MCF 10A (cell line): ENCODE data around the gene CCDC146. TPM values are rescaled to one million over a fixed set of nuclear protein-coding genes. Genes with fewer than 3 reads are reported as not detected.

Source experiments
- BruUV-seq: library from RNA; stranded (reverse); fragments of 400-500 nt; replicated peaks from 2 replicates; lab custom pipeline; 2021; lab: Mats Ljungman, UMichigan
- CTCF ChIA-PET: fragments of 300-600 bp; sonication (Branson Sonifier 250); formaldehyde crosslinking; extraction: SDS; loops from one replicate; lab custom pipeline; 2021; ENCODE audit warnings: antibody characterized with exemption, inconsistent platforms; lab: Yijun Ruan, JAX
- POLR2A ChIA-PET: fragments of 300-600, 350-650 bp; sonication (Branson Sonifier 250); formaldehyde crosslinking; extraction: SDS; loops from one replicate; lab custom pipeline; 2020; ENCODE audit warnings: antibody characterized with exemption, inconsistent platforms; lab: Yijun Ruan, JAX
- DNase-seq: peaks from one replicate; pipeline ENCODE4 v3.0.0-alpha.2; 2018; ENCODE audit not compliant: unreplicated experiment
- H3K27ac Mint-ChIP-seq: one replicate; pipeline ENCODE4 v1.8.0; 2022; ENCODE audit warnings: mild to moderate bottlenecking, low read depth, mixed read lengths; ENCODE audit not compliant: unreplicated experiment
- H3K27me3 Mint-ChIP-seq: one replicate; pipeline ENCODE4 v1.8.0; 2022; ENCODE audit warnings: mixed read lengths; ENCODE audit not compliant: insufficient read depth, unreplicated experiment
- H3K36me3 Mint-ChIP-seq: one replicate; pipeline ENCODE4 v1.8.0; 2022; ENCODE audit warnings: mild to moderate bottlenecking, moderate library complexity, mixed read lengths; ENCODE audit not compliant: insufficient read depth, unreplicated experiment
- H3K4me1 Mint-ChIP-seq: one replicate; pipeline ENCODE4 v1.8.0; 2022; ENCODE audit warnings: mixed read lengths; ENCODE audit not compliant: insufficient read depth, unreplicated experiment
- H3K4me3 Mint-ChIP-seq: one replicate; pipeline ENCODE4 v1.8.0; 2022; ENCODE audit warnings: mild to moderate bottlenecking, moderate library complexity, mixed read lengths; ENCODE audit not compliant: unreplicated experiment
- H3K9me3 Mint-ChIP-seq: one replicate; pipeline ENCODE4 v1.8.0; 2022; ENCODE audit warnings: mixed read lengths; ENCODE audit not compliant: unreplicated experiment
- CTCF ChIP-seq: fragments of 200-600 bp; IDR thresholded peaks from one replicate; pipeline ENCODE4 v1.8.0; 2022; ENCODE audit warnings: antibody characterized with exemption, mild to moderate bottlenecking; ENCODE audit not compliant: unreplicated experiment
- intact Hi-C: fragments of 100-400 bp; cut with micrococcal nuclease; formaldehyde crosslinking; loops from 2 replicates; pipeline ENCODE4 v1.14.1; 2022
- total RNA-seq: library from RNA; stranded (reverse); gene quantifications from 2 replicates; pipeline ENCODE4 v1.2.3, GENCODE V29; 2022

Gene CCDC146
- total RNA-seq, 1 experiment from 2014 or later, result 2.7 TPM

- ChIA-PET CTCF (interaction anchor here (0.6 to 3.4 kb wide), 20 partner anchors 8 to 472 kb away, joined by 3 to 33 read pairs (median 5); partner anchors contain the start of gene CCDC146), POLR2A (interaction anchor here (1.3 kb wide), 1 partner anchor 124 kb away, joined by 8 read pairs; the partner anchor contains the start of gene CCDC146)
- DNase-seq, result no peak
- H3K36me3 Mint-ChIP-seq, result peaks cover 5% of the 10 kb centered on the region
- no peaks in the 10 kb centered on the region for H3K27me3 Mint-ChIP-seq
- no TSS peak for BruUV-seq
- TF ChIP-seq CTCF, result no peak
- no peak overlapping the region for H3K27ac Mint-ChIP-seq
- no peaks in the 10 kb centered on the region for H3K9me3 Mint-ChIP-seq
- H3K4me1 Mint-ChIP-seq, result no peaks in the 10 kb centered on the region
- no peak overlapping the region for H3K4me3 Mint-ChIP-seq
- intact Hi-C loops, result no loop called here
These were observed 123.7 kb downstream of the CCDC146 start for GRCh38 chr7:77246026-77246640.

GRCh38 chr7:77247206-77247850, 124.9 kb downstream of the CCDC146 start:
- CTCF ChIA-PET, result interaction anchor here (0.6 to 3.4 kb wide), 32 partner anchors 8 to 473 kb away, joined by 3 to 33 read pairs (median 4); partner anchors contain the start of gene CCDC146
- POLR2A ChIA-PET, result interaction anchor here (0.6 to 1.6 kb wide), 5 partner anchors 80 to 125 kb away, joined by 3 to 8 read pairs (median 3); partner anchors contain the start of gene CCDC146

DNA sequence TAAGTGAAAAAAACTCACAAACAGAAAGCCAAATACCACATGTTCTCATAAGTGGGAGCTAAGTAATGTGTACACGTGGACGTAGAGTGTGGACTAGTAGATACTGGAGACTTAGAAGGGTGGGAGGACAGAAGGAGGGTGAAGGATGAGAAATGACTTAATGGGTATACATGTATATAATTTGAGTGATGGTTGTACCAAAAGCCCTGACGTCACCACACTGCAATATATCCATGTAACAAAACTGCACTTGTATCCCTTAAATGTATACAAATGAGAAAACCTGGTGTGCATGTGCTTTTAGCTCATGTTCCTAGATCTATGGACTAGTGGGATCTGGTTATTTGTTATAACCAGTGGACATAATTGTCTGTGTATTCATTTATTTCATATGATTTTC, 125.7 kb downstream of the CCDC146 start:
- CTCF ChIA-PET, result interaction anchor here (0.6 to 3.4 kb wide), 12 partner anchors 9 to 164 kb away, joined by 3 to 33 read pairs (median 4); no protein-coding TSS in a partner anchor
- Mint-ChIP-seq H3K4me1 (no peaks in the 10 kb centered on the region), H3K9me3 (no peaks in the 10 kb centered on the region), H3K4me3 (no peak overlapping the region), H3K27ac (no peak overlapping the region), H3K36me3 (no peaks in the 10 kb centered on the region), H3K27me3 (no peaks in the 10 kb centered on the region)
- intact Hi-C loops, result no loop called here
- POLR2A ChIA-PET, result interaction anchor here (1.6 kb wide), 1 partner anchor 84 kb away, joined by 6 read pairs; no protein-coding TSS in a partner anchor
- no peak for DNase-seq
- no peak for TF ChIP-seq CTCF
- BruUV-seq, result no TSS peak

More at GRCh38 chr7:77247206-77247850, 124.9 kb downstream of the CCDC146 start:
- intact Hi-C loops, result loop anchor here (1.0 kb wide), 2 partner anchors 83 to 125 kb away; partner anchors contain the start of gene CCDC146
- Mint-ChIP-seq H3K9me3 (no peaks in the 10 kb centered on the region), H3K27ac (no peak overlapping the region), H3K27me3 (no peaks in the 10 kb centered on the region), H3K36me3 (peaks cover under 1% of the 10 kb centered on the region), H3K4me1 (no peaks in the 10 kb centered on the region), H3K4me3 (no peak overlapping the region)
- DNase-seq, result peak; percentile 74
- no TSS peak for BruUV-seq
- TF ChIP-seq CTCF, result peak; percentile 79

DNA sequence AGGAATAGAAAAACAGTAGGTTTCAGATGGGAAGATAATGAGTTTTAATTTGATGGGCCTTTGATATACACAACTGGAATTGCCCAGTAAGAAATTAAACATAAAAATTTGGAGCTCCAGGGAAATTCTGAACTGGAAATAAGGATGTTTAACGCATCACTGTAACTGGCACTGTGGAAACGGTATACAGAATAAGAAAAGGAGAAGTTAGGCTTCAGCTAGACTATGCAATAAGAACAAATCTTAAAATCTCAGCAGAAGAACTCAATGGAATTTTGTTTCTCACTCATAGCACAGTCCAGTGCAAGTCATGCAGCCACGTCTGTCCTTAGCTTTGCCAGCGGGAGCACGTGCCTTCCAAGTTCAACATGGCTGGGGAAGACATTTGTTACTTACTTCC, 130.1 kb downstream of the CCDC146 start:
- Mint-ChIP-seq H3K4me1 (no peaks in the 10 kb centered on the region), H3K27ac (no peak overlapping the region), H3K4me3 (no peak overlapping the region), H3K27me3 (no peaks in the 10 kb centered on the region), H3K9me3 (no peaks in the 10 kb centered on the region), H3K36me3 (no peaks in the 10 kb centered on the region)
- intact Hi-C loops, result no loop called here
- TF ChIP-seq CTCF, result no peak
- CTCF ChIA-PET, result interaction anchor here (0.5 to 1.7 kb wide), 4 partner anchors 8 to 1259 kb away, joined by 3 to 4 read pairs (median 4); no protein-coding TSS in a partner anchor
- POLR2A ChIA-PET, result interaction anchor here (1.0 kb wide), 1 partner anchor 130 kb away, joined by 4 read pairs; the partner anchor contains the start of gene CCDC146
- DNase-seq, result no peak
- no TSS peak for BruUV-seq
